Muscle of back (tissue), 11 donors: ENCODE measurements around the gene LRRFIP2. TPM values are rescaled to one million over a fixed set of nuclear protein-coding genes. Genes with fewer than 3 reads are reported as not detected.
"Not testable (repeated sequence)": the region's sequence is repeated elsewhere in the genome, so short reads cannot be mapped to it uniquely, and the experiment has no call there.

ENCODE experiments used
- DNase-seq, 3 donors: peaks; one replicate each; pipeline versions ENCODE4 v3.0.0 to v3.0.0-alpha.2; 2013
- polyA plus RNA-seq, 10 donors: library from polyadenylated mRNA; unstranded; fragments of 120-200 nt; gene quantifications; one replicate each; pipeline ENCODE4 v1.2.1, GENCODE V29; 2013; ENCODE audit not compliant: insufficient read length in 10 of 10

LRRFIP2 gene
- polyA plus RNA-seq, 10 donors, result 29.0 to 50.0 (median 39.2) TPM

- DNase-seq, result no peak
These were observed 102.5 kb downstream of the LRRFIP2 start for GRCh38 chr3:37071921-37072320.

GRCh38 chr3:37068031-37068430 lies 106.4 kb downstream of the LRRFIP2 start:
- no peak for DNase-seq

GRCh38 chr3:37067577-37067976 lies 106.8 kb downstream of the LRRFIP2 start:
- no peak for DNase-seq

GRCh38 chr3:37064747-37065146 lies 109.6 kb downstream of the LRRFIP2 start:
- DNase-seq, result no peak

- DNase-seq, result no peak
These were observed 116.3 kb downstream of the LRRFIP2 start for GRCh38 chr3:37058117-37058516.

- DNase-seq, result no peak
These were observed 117.6 kb downstream of the LRRFIP2 start for GRCh38 chr3:37056826-37057225.

- not testable (repeated sequence) for DNase-seq
These were observed 119.3 kb downstream of the LRRFIP2 start for GRCh38 chr3:37055077-37055476.

- peak; percentile 67 to 87 (median 71) for DNase-seq
These were observed 120.0 kb downstream of the LRRFIP2 start for GRCh38 chr3:37054370-37054769.

GRCh38 chr3:37053753-37054152 lies 120.6 kb downstream of the LRRFIP2 start:
- no peak for DNase-seq

- DNase-seq, result no peak
These were observed 121.0 kb downstream of the LRRFIP2 start for GRCh38 chr3:37053337-37053736.

- no peak for DNase-seq
These were observed 121.5 kb downstream of the LRRFIP2 start for GRCh38 chr3:37052860-37053259.

GRCh38 chr3:37050282-37050681 lies 124.1 kb downstream of the LRRFIP2 start:
- DNase-seq, result peak in 2 of 3 donors; percentile 71 to 82

GRCh38 chr3:37042712-37043111 lies 131.7 kb downstream of the LRRFIP2 start:
- peak in 2 of 3 donors; percentile 30 to 48 for DNase-seq

- no peak for DNase-seq
These were observed 132.7 kb downstream of the LRRFIP2 start for GRCh38 chr3:37041546-37042195.

- DNase-seq, result no peak
These were observed 134.2 kb downstream of the LRRFIP2 start for GRCh38 chr3:37040231-37040630.

GRCh38 chr3:37039161-37039846 lies 135.1 kb downstream of the LRRFIP2 start:
- no peak for DNase-seq

- no peak for DNase-seq
These were observed 137.0 kb downstream of the LRRFIP2 start for GRCh38 chr3:37037352-37037751.

- peak in 2 of 3 donors; percentile 51 to 78 for DNase-seq
These were observed 141.4 kb downstream of the LRRFIP2 start for GRCh38 chr3:37032961-37033360.

GRCh38 chr3:37031096-37031682 lies 143.2 kb downstream of the LRRFIP2 start:
- DNase-seq, result no peak

GRCh38 chr3:37030588-37030987 lies 143.8 kb downstream of the LRRFIP2 start:
- peak in 2 of 3 donors; percentile 59 to 78 for DNase-seq

GRCh38 chr3:37029516-37030163 lies 144.7 kb downstream of the LRRFIP2 start:
- DNase-seq, result no peak

- no peak for DNase-seq
These were observed 145.3 kb downstream of the LRRFIP2 start for GRCh38 chr3:37029111-37029510.

GRCh38 chr3:37028329-37028728 lies 146.1 kb downstream of the LRRFIP2 start:
- DNase-seq, result peak in 1 of 3 donors; percentile 37
